ENCODE measurements around the gene ELL. TPM values are rescaled to one million over a fixed set of nuclear protein-coding genes. Genes with fewer than 3 reads are reported as not detected.

The ELL gene
- total RNA-seq, 4 donors from 2014 or later: 4.1 to 43.5 (median 21.7) TPM

DNA sequence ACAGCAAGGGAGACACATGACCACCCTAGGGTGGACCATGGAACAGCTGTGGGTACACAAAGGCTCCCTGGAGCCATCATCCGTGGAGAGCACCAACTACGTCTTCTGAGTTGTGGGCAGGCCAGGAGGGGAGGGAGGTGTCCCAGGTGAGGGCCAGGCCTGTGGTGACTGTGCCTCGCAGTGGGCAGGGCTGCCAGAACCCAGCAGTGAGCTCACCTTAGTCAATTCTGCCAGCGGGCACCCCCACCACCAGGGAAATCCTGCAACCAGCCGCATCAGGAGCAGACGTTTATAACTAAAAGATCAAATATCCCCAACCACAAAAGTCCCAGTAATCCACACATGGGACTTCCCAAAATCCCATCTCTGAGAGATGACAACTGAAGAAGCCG, 19.6 kb downstream of the ELL start:
- no peaks in the 10 kb centered on the region for H3K36me3 ChIP-seq
- TF ChIP-seq, protein P1, sequence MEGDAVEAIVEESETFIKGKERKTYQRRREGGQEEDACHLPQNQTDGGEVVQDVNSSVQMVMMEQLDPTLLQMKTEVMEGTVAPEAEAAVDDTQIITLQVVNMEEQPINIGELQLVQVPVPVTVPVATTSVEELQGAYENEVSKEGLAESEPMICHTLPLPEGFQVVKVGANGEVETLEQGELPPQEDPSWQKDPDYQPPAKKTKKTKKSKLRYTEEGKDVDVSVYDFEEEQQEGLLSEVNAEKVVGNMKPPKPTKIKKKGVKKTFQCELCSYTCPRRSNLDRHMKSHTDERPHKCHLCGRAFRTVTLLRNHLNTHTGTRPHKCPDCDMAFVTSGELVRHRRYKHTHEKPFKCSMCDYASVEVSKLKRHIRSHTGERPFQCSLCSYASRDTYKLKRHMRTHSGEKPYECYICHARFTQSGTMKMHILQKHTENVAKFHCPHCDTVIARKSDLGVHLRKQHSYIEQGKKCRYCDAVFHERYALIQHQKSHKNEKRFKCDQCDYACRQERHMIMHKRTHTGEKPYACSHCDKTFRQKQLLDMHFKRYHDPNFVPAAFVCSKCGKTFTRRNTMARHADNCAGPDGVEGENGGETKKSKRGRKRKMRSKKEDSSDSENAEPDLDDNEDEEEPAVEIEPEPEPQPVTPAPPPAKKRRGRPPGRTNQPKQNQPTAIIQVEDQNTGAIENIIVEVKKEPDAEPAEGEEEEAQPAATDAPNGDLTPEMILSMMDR (IDR thresholded peaks at IDR 0.05): no peak
- TF ChIP-seq POLR2A (IDR thresholded peaks at IDR 0.05): no peak
- H3K4me1 ChIP-seq: peaks cover 0 to 28% of the 10 kb centered on the region in 2 donors
- no peaks in the 10 kb centered on the region for H3K9me3 ChIP-seq
- H3K27ac ChIP-seq: peak overlapping the region in 1 of 2 donors; percentile 7
- intact Hi-C loops (cut with DNase I; ENCODE audit: low total_unique reads): no loop called here
- no peaks in the 10 kb centered on the region for H3K27me3 ChIP-seq
- no peak overlapping the region for H3K4me3 ChIP-seq
- DNase-seq: no peak

DNA sequence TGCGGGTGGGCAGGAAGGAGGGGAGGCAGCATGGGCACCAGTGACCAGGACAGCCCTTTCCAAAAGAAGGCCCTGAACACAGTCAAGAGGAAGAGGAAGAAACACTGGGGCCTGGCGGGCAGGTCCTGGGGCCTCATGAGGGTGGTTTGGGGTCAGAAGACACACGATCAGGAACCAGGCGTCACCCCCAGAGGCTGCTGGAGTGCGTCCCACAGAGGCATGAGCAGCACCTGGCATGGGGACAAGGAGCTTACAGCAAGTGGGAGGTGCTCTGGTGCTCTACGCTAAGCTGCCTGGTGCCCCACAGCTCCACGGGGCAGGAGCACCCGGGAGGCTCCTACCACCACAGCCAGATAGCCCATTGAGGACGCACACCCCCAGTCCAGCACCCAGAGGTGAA, 20.0 kb downstream of the ELL start:
- intact Hi-C loops (cut with DNase I; ENCODE audit: low total_unique reads): no loop called here
- Histone ChIP-seq H3K27me3 (no peaks in the 10 kb centered on the region), H3K9me3 (no peaks in the 10 kb centered on the region), H3K4me3 (no peak overlapping the region), H3K36me3 (no peaks in the 10 kb centered on the region), H3K4me1 (peaks cover 0 to 24% of the 10 kb centered on the region in 2 donors), H3K27ac (peak overlapping the region in 1 of 2 donors; percentile 7)
- TF ChIP-seq POLR2A (IDR thresholded peaks at IDR 0.05): no peak
- TF ChIP-seq, protein P1 (IDR thresholded peaks at IDR 0.05): no peak
- no peak for DNase-seq

DNA sequence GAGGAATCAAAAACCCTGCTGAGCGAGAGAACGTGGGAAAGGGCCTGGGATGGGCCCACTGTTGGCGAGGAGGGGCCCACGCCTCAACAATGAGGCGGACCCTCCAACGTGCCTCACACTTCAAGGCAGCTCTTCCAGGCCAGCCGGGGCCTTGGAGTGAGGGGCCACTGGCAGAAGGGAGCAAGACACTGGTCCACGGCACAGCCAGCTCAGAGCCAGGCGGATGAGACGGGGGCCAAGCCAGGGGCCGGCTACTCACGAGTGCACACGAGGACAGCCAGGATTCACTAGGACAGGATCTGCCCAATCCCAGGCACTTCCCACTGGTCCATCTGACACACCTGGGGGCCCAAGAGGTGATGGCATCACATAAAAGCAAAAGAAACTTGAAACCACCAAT, 20.5 kb downstream of the ELL start:
- Histone ChIP-seq H3K36me3 (no peaks in the 10 kb centered on the region), H3K9me3 (no peaks in the 10 kb centered on the region), H3K27ac (no peak overlapping the region), H3K27me3 (no peaks in the 10 kb centered on the region), H3K4me3 (no peak overlapping the region), H3K4me1 (peaks cover 0 to 19% of the 10 kb centered on the region in 2 donors)
- DNase-seq: no peak
- intact Hi-C loops (cut with DNase I; ENCODE audit: low total_unique reads): no loop called here
- TF ChIP-seq POLR2A (IDR thresholded peaks at IDR 0.05): no peak
- TF ChIP-seq, protein P1 (IDR thresholded peaks at IDR 0.05): no peak

DNA sequence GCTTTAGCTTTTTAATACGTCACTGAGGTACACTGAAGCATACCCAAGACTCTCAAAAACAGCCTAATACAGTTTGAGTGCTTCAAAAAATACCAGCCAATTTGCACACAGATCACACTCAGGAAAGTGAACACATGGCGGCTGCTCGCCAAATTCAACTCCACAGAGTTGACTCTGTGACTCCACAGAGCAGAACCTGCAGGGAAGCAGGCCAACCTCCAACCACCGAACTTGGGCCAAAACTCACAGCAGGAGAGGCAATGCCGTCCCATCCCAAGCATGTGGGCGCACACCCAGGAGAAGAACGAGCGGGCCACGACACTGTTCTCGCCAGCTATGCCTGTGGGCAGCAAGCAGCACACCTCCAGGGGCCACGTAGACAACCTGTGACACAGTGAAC, 21.1 kb downstream of the ELL start:
- intact Hi-C loops (cut with DNase I; ENCODE audit: low total_unique reads): no loop called here
- peak; percentile 41 to 58 for DNase-seq
- H3K27me3 ChIP-seq: no peaks in the 10 kb centered on the region
- H3K4me3 ChIP-seq: no peak overlapping the region
- no peaks in the 10 kb centered on the region for H3K9me3 ChIP-seq
- TF ChIP-seq, protein P1 (IDR thresholded peaks at IDR 0.05): no peak
- no peak for TF ChIP-seq POLR2A (IDR thresholded peaks at IDR 0.05)
- peaks cover 0 to 15% of the 10 kb centered on the region in 2 donors for H3K4me1 ChIP-seq
- no peak overlapping the region for H3K27ac ChIP-seq
- no peaks in the 10 kb centered on the region for H3K36me3 ChIP-seq

DNA sequence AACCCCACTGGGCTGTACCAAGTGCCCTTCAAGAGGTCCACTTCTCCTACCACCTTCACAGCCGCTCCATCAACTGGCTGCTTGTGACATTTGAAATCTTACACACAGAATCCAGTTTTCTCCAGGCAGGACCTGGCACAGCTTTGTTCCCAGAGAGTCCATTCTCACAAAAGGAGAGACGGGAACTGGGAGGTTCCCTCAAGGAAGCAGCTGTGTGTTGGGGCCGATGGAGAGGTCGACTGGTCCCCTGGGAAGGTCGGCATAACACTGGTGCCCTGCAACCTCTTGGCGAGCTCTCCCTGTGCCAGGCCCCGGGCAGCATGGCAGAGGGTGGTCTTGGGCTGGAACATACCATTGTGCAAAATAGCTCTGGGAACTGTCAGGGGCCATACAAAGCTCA, 21.5 kb downstream of the ELL start:
- peaks cover 0 to 16% of the 10 kb centered on the region in 2 donors for H3K4me1 ChIP-seq
- H3K27me3 ChIP-seq: no peaks in the 10 kb centered on the region
- DNase-seq: peak in 1 of 2 donors; percentile 44
- no peaks in the 10 kb centered on the region for H3K9me3 ChIP-seq
- H3K4me3 ChIP-seq: no peak overlapping the region
- no peak overlapping the region for H3K27ac ChIP-seq
- intact Hi-C loops (cut with DNase I; ENCODE audit: low total_unique reads): no loop called here
- no peaks in the 10 kb centered on the region for H3K36me3 ChIP-seq
- no peak for TF ChIP-seq POLR2A (IDR thresholded peaks at IDR 0.05)
- TF ChIP-seq, protein P1 (IDR thresholded peaks at IDR 0.05): no peak
